Measurements from ENCODE around the gene KIF26B.

Gene KIF26B

DNA sequence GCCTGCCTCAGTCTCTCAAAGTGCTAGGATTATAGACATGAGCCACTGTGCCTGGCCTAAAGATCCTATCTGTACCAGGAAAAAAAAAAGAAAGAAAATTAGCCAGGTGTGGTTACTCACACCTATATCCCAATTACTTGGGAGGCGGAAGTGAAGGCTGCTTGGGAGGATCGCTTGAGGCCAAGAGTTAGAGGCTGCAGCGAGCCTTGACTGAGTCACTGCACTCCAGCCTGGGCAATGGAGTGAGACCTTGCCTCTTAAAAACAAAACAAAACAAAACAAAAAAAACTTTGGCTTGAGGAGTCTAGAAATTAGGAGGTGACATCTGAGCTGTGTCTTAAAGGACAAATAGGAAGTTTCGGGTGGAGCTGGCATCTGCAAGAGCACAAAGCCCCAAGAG is 38.7 kb upstream of the KIF26B start:
- no peak overlapping the region for H3K4me2 ChIP-seq (ENCODE audit: low read length)
- no peaks in the 10 kb centered on the region for H4K20me1 ChIP-seq (ENCODE audit: insufficient read depth, low read length)
- no peak overlapping the region for H3K4me3 ChIP-seq (ENCODE audit: low read depth, low read length, poor library complexity, severe bottlenecking)
- H3K9ac ChIP-seq (ENCODE audit: low read length), result no peak overlapping the region
- H2AFZ ChIP-seq (ENCODE audit: low read length), result no peak overlapping the region
- H3K4me1 ChIP-seq (ENCODE audit: insufficient read depth, low read length, severe bottlenecking), result no peaks in the 10 kb centered on the region
- H3K36me3 ChIP-seq (ENCODE audit: insufficient read depth, low read length), result no peaks in the 10 kb centered on the region
- no peaks in the 10 kb centered on the region for H3K9me2 ChIP-seq (ENCODE audit: low read depth, low read length)
- H3K9me3 ChIP-seq (ENCODE audit: low read length), result no peaks in the 10 kb centered on the region
- H3K27me3 ChIP-seq (ENCODE audit: insufficient read depth, low read length), result no peaks in the 10 kb centered on the region
- no peaks in the 10 kb centered on the region for H3F3A ChIP-seq (ENCODE audit: insufficient read depth, low read length)
- no peak overlapping the region for H3K27ac ChIP-seq (ENCODE audit: low read depth, low read length, poor library complexity, severe bottlenecking)
- TF ChIP-seq, protein P1, sequence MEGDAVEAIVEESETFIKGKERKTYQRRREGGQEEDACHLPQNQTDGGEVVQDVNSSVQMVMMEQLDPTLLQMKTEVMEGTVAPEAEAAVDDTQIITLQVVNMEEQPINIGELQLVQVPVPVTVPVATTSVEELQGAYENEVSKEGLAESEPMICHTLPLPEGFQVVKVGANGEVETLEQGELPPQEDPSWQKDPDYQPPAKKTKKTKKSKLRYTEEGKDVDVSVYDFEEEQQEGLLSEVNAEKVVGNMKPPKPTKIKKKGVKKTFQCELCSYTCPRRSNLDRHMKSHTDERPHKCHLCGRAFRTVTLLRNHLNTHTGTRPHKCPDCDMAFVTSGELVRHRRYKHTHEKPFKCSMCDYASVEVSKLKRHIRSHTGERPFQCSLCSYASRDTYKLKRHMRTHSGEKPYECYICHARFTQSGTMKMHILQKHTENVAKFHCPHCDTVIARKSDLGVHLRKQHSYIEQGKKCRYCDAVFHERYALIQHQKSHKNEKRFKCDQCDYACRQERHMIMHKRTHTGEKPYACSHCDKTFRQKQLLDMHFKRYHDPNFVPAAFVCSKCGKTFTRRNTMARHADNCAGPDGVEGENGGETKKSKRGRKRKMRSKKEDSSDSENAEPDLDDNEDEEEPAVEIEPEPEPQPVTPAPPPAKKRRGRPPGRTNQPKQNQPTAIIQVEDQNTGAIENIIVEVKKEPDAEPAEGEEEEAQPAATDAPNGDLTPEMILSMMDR (IDR thresholded peaks at IDR 0.05; ENCODE audit: low read length), result no peak
- no peak for TF ChIP-seq EZH2 (IDR thresholded peaks at IDR 0.05; ENCODE audit: borderline replicate concordance, low read length)
- H3K79me2 ChIP-seq (ENCODE audit: insufficient read depth, low read length), result no peaks in the 10 kb centered on the region

DNA sequence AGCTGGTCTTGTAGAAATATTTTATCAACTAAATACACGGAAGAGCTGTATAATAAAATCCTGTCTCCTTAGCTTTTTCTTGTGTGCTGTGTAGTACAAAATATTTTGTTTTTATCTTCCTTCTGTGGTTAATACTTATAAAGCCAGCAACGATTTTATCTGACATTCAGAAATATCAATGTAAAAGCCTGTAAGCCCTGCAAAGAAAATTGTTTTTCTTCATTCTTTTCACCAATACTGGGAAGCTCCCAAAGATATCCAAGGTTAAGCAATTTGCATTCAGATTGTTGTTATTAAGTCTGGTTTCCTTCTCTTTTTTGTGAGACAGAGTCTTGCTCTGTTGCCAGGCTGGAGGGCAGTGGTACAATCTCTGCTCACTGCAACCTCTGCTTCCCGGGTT is 38.0 kb upstream of the KIF26B start:
- no peaks in the 10 kb centered on the region for H3K4me1 ChIP-seq (ENCODE audit: insufficient read depth, low read length, severe bottlenecking)
- no peaks in the 10 kb centered on the region for H3F3A ChIP-seq (ENCODE audit: insufficient read depth, low read length)
- no peaks in the 10 kb centered on the region for H3K79me2 ChIP-seq (ENCODE audit: insufficient read depth, low read length)
- H3K9me3 ChIP-seq (ENCODE audit: low read length), result no peaks in the 10 kb centered on the region
- H3K4me3 ChIP-seq (ENCODE audit: low read depth, low read length, poor library complexity, severe bottlenecking), result no peak overlapping the region
- no peaks in the 10 kb centered on the region for H3K9me2 ChIP-seq (ENCODE audit: low read depth, low read length)
- H3K36me3 ChIP-seq (ENCODE audit: insufficient read depth, low read length), result no peaks in the 10 kb centered on the region
- H3K4me2 ChIP-seq (ENCODE audit: low read length), result no peak overlapping the region
- no peak overlapping the region for H3K9ac ChIP-seq (ENCODE audit: low read length)
- H3K27me3 ChIP-seq (ENCODE audit: insufficient read depth, low read length), result no peaks in the 10 kb centered on the region
- H2AFZ ChIP-seq (ENCODE audit: low read length), result no peak overlapping the region
- no peaks in the 10 kb centered on the region for H4K20me1 ChIP-seq (ENCODE audit: insufficient read depth, low read length)
- H3K27ac ChIP-seq (ENCODE audit: low read depth, low read length, poor library complexity, severe bottlenecking), result no peak overlapping the region
- no peak for TF ChIP-seq EZH2 (IDR thresholded peaks at IDR 0.05; ENCODE audit: borderline replicate concordance, low read length)
- TF ChIP-seq, protein P1 (IDR thresholded peaks at IDR 0.05; ENCODE audit: low read length), result no peak

DNA sequence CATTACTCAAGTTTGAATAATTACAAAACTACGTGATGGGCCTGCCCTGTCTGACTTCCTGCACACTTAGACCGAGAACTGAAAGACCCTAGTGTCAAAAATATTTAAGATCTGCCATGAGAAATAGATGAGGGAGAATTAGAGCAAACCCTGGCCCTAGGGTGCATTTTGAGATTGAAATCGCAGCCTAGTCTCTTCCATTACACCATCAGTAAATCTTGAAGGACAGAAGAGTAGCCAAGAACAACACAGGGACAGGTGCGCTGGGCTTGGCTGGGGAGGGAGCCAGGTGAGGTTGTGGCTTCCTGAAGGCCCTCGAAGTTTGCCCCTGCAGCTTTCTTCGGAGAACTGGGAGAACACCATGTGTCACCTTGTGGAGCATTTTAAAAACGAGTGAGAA is 36.7 kb upstream of the KIF26B start:
- no peaks in the 10 kb centered on the region for H3K9me3 ChIP-seq (ENCODE audit: low read length)
- peaks cover 2% of the 10 kb centered on the region; the same call in 1 of the 2 replicates for H3K27me3 ChIP-seq (ENCODE audit: insufficient read depth, low read length)
- TF ChIP-seq EZH2 (IDR thresholded peaks at IDR 0.05; ENCODE audit: borderline replicate concordance, low read length), result no peak
- TF ChIP-seq, protein P1 (IDR thresholded peaks at IDR 0.05; ENCODE audit: low read length), result no peak
- H2AFZ ChIP-seq (ENCODE audit: low read length), result no peak overlapping the region
- no peaks in the 10 kb centered on the region for H3F3A ChIP-seq (ENCODE audit: insufficient read depth, low read length)
- no peak overlapping the region for H3K4me3 ChIP-seq (ENCODE audit: low read depth, low read length, poor library complexity, severe bottlenecking)
- no peaks in the 10 kb centered on the region for H3K4me1 ChIP-seq (ENCODE audit: insufficient read depth, low read length, severe bottlenecking)
- H3K27ac ChIP-seq (ENCODE audit: low read depth, low read length, poor library complexity, severe bottlenecking), result no peak overlapping the region
- no peaks in the 10 kb centered on the region for H4K20me1 ChIP-seq (ENCODE audit: insufficient read depth, low read length)
- H3K79me2 ChIP-seq (ENCODE audit: insufficient read depth, low read length), result no peaks in the 10 kb centered on the region
- H3K9ac ChIP-seq (ENCODE audit: low read length), result no peak overlapping the region
- no peaks in the 10 kb centered on the region for H3K9me2 ChIP-seq (ENCODE audit: low read depth, low read length)
- no peaks in the 10 kb centered on the region for H3K36me3 ChIP-seq (ENCODE audit: insufficient read depth, low read length)
- no peak overlapping the region for H3K4me2 ChIP-seq (ENCODE audit: low read length)
